GM19324 (cell line): ENCODE data around the gene STIM2.
"Not testable (repeated sequence)": the region's sequence is repeated elsewhere in the genome, so short reads cannot be mapped to it uniquely, and the experiment has no call there.

Experiments
- ATAC-seq: cut with Tn5 transposase; IDR thresholded peaks from one replicate; pipeline ENCODE4 v1.9.1; 2021; ENCODE audit warnings: mild to moderate bottlenecking, moderate library complexity; ENCODE audit not compliant: unreplicated experiment, low FRiP score

STIM2 gene

GRCh38 chr4:26860157-26860921, at the start of gene STIM2:
STIM2 (plus strand) TSS chr4:26860841.
- peak; percentile 73 for ATAC-seq

GRCh38 chr4:26811571-26811970, 49.1 kb upstream of the STIM2 start:
- ATAC-seq, result not testable (repeated sequence)

- ATAC-seq, result no peak
Measured at GRCh38 chr4:26812049-26812714, 48.5 kb upstream of the STIM2 start.

- no peak for ATAC-seq
Measured at GRCh38 chr4:26813698-26814097, 46.9 kb upstream of the STIM2 start.

- ATAC-seq, result no peak
Measured at GRCh38 chr4:26815199-26815598, 45.4 kb upstream of the STIM2 start.

- ATAC-seq, result no peak
Measured at GRCh38 chr4:26815706-26816105, 44.9 kb upstream of the STIM2 start.

- ATAC-seq, result no peak
Measured at GRCh38 chr4:26819026-26819425, 41.6 kb upstream of the STIM2 start.

GRCh38 chr4:26819478-26820095, 41.1 kb upstream of the STIM2 start:
- ATAC-seq, result no peak

GRCh38 chr4:26820346-26820745, 40.3 kb upstream of the STIM2 start:
- no peak for ATAC-seq

GRCh38 chr4:26821031-26821430, 39.6 kb upstream of the STIM2 start:
- ATAC-seq, result no peak

GRCh38 chr4:26821677-26822503, 38.8 kb upstream of the STIM2 start:
- no peak for ATAC-seq

- ATAC-seq, result peak; percentile 48
Measured at GRCh38 chr4:26822546-26822945, 38.1 kb upstream of the STIM2 start.

- not testable (repeated sequence) for ATAC-seq
Measured at GRCh38 chr4:26822974-26823373, 37.7 kb upstream of the STIM2 start.

GRCh38 chr4:26823583-26823982, 37.1 kb upstream of the STIM2 start:
- no peak for ATAC-seq

GRCh38 chr4:26824667-26825066, 36.0 kb upstream of the STIM2 start:
- ATAC-seq, result no peak

GRCh38 chr4:26826721-26827120, 33.9 kb upstream of the STIM2 start:
- ATAC-seq, result peak; percentile 90

- ATAC-seq, result not testable (repeated sequence)
Measured at GRCh38 chr4:26827336-26827735, 33.3 kb upstream of the STIM2 start.

GRCh38 chr4:26827798-26828197, 32.8 kb upstream of the STIM2 start:
- ATAC-seq, result no peak

- no peak for ATAC-seq
Measured at GRCh38 chr4:26829018-26829417, 31.6 kb upstream of the STIM2 start.

- no peak for ATAC-seq
Measured at GRCh38 chr4:26830033-26830432, 30.6 kb upstream of the STIM2 start.

- ATAC-seq, result no peak
Measured at GRCh38 chr4:26830701-26831100, 29.9 kb upstream of the STIM2 start.
